ENCODE results near the gene FHDC1. TPM values are rescaled to one million over a fixed set of nuclear protein-coding genes. Genes with fewer than 3 reads are reported as not detected.
"Not testable (repeated sequence)": the region's sequence is repeated elsewhere in the genome, so short reads cannot be mapped to it uniquely, and the experiment has no call there.

Gene FHDC1, protein sequence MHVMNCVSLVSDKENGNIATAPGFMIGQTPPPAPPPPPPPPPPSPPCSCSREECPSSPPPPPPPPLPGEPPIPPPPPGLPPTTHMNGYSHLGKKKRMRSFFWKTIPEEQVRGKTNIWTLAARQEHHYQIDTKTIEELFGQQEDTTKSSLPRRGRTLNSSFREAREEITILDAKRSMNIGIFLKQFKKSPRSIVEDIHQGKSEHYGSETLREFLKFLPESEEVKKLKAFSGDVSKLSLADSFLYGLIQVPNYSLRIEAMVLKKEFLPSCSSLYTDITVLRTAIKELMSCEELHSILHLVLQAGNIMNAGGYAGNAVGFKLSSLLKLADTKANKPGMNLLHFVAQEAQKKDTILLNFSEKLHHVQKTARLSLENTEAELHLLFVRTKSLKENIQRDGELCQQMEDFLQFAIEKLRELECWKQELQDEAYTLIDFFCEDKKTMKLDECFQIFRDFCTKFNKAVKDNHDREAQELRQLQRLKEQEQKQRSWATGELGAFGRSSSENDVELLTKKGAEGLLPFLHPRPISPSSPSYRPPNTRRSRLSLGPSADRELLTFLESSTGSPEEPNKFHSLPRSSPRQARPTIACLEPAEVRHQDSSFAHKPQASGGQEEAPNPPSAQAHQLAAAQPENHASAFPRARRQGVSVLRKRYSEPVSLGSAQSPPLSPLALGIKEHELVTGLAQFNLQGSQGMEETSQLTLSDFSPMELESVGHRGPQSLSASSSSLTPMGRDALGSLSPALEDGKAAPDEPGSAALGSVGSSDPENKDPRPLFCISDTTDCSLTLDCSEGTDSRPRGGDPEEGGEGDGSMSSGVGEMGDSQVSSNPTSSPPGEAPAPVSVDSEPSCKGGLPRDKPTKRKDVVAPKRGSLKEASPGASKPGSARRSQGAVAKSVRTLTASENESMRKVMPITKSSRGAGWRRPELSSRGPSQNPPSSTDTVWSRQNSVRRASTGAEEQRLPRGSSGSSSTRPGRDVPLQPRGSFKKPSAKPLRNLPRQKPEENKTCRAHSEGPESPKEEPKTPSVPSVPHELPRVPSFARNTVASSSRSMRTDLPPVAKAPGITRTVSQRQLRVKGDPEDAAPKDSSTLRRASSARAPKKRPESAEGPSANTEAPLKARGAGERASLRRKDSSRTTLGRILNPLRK
- total RNA-seq (under 1 TPM; 0.05 to 0.19 (median 0.10) TPM), polyA plus RNA-seq (under 1 TPM in 1 of 2 donors, not detected in 1; 0.04 TPM), total RNA-seq (not detected)

DNA sequence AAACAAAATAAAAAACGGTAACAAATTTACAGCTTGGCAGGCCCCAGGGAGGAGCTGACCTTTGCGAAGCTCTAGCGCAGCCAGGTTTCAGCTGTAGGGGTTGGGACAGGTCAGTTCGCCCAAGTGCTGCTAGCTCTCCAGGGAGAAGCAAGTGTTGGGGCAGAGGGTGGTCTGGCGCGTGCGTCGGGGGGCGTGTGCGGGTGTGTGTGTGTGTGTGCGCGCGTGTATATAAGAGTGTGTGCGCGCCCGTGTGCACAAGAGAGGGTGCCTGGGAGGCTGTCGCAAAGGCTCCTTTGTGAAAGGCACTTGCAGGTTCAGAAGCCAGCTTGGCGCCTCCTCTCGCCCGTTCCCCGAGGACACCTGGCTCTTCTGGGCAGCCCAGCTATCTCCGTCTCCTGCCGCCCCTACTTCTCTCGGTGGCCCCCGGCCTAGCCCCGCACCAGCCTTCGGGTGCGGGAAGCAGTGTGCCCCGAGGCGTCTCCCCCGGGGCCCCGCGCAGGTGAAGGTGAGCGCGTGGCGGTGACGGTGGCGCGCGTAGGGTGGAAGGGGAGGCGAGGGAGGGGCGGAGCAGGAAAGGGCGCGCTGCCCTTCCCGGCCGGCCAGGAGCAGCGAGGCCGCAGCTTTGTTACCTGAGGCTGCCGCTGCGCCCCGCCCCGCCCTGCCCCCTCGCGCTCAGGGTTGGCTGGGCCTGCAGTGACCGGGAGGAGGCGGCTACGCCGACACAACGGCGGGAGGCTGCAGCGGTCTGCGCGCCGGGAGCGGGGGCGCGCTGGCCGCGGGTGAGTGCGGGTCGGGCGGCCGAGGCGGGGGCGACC is at the start of gene FHDC1:
TSS of gene FHDC1 (plus strand) at position 693 of the 815 bp plus-strand sequence. CDS start 6,735 bp downstream, outside the sequence.
- peak in 3 of 9 donors; percentile 3 to 48 (median 7) for DNase-seq
- Mint-ChIP-seq H3K9me3 (no peaks in the 10 kb centered on the region), H3K36me3 (peaks cover 0 to 5% (median 0%) of the 10 kb centered on the region in 5 donors), H3K4me1 (peaks cover 13 to 27% (median 25%) of the 10 kb centered on the region in 7 donors), H3K27me3 (peaks cover 44 to 79% (median 61%) of the 10 kb centered on the region in 5 donors), H3K4me3 (peak within 1 kb of the TSS; percentile 66 to 86 (median 80)), H3K27ac (peak within 1 kb of the TSS in 1 of 9 donors; percentile 50)
- Histone ChIP-seq H3K27ac (ENCODE audit: low read depth, low read length) (no peak within 1 kb of the TSS), H3K9me3 (ENCODE audit: control insufficient read depth in 2 of 3, low read length in 3 of 3) (no peaks in the 10 kb centered on the region), H3K36me3 (ENCODE audit: control insufficient read depth in 2 of 3, insufficient read depth in 3 of 3, low read length in 3 of 3) (no peaks in the 10 kb centered on the region), H3K4me3 (ENCODE audit: low read length) (peak within 1 kb of the TSS; percentile 35), H3K4me1 (ENCODE audit: control insufficient read depth in 2 of 2, insufficient read depth in 2 of 2, low read length in 2 of 2) (peaks cover 0 to 8% of the 10 kb centered on the region in 2 donors), H3K27me3 (ENCODE audit: control insufficient read depth in 2 of 2, insufficient read depth in 2 of 2, low read length in 2 of 2) (peaks cover 3 to 9% of the 10 kb centered on the region in 2 donors)
- ATAC-seq = peak; percentile 26
- ChIA-PET CTCF (no interaction called here), POLR2A (no interaction called here)
- intact Hi-C loops (cut with micrococcal nuclease) = loop anchor here (2.0 to 10.0 kb wide), 3 partner anchors 157 to 191 kb away; partner anchors contain the start of genes ARFIP1 (in 1 of the 2) and TIGD4 (in 1 of the 2)

DNA sequence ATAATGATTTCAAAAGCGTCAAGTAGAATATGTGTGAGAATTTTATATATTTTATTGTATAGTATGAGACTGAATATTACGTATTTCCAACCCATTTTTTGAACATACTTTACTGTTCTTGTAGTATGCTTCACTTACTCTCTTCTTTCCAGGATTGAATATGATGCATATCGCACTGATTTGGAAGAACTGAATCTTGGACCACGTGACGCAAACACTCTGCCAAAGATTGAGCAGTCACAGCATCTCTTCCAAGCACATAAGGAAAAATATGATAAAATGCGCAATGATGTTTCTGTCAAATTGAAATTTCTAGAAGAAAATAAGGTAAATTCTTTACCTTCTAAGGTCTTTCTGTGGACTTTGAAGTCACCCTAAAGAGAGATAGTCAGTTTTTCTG is 48.1 kb upstream of the FHDC1 start:
- intact Hi-C loops (cut with micrococcal nuclease) = no loop called here
- ChIA-PET POLR2A (no interaction called here), CTCF (interaction anchor here (0.6 kb wide), 1 partner anchor 41 kb away, joined by 5 read pairs; no protein-coding TSS in a partner anchor)
- no peaks in the 10 kb centered on the region for H3K9me3 ChIP-seq (ENCODE audit: control insufficient read depth in 2 of 3, low read length in 3 of 3)
- Mint-ChIP-seq H3K27ac (no peak overlapping the region), H3K36me3 (peaks cover 9 to 54% (median 43%) of the 10 kb centered on the region in 5 donors), H3K4me3 (no peak overlapping the region), H3K27me3 (no peaks in the 10 kb centered on the region), H3K9me3 (no peaks in the 10 kb centered on the region), H3K4me1 (peaks cover 0 to 7% (median 0%) of the 10 kb centered on the region in 7 donors)
- H3K36me3 ChIP-seq (ENCODE audit: control insufficient read depth in 2 of 3, insufficient read depth in 3 of 3, low read length in 3 of 3) = peaks cover 0 to 3% (median 0%) of the 10 kb centered on the region in 3 experiments
- no peaks in the 10 kb centered on the region for H3K4me1 ChIP-seq (ENCODE audit: control insufficient read depth in 2 of 2, insufficient read depth in 2 of 2, low read length in 2 of 2)
- H3K27me3 ChIP-seq (ENCODE audit: control insufficient read depth in 2 of 2, insufficient read depth in 2 of 2, low read length in 2 of 2) = no peaks in the 10 kb centered on the region
- ATAC-seq (no peak), DNase-seq (no peak)
- no peak overlapping the region for H3K27ac ChIP-seq (ENCODE audit: low read depth, low read length)
- H3K4me3 ChIP-seq (ENCODE audit: low read length) = no peak overlapping the region

DNA sequence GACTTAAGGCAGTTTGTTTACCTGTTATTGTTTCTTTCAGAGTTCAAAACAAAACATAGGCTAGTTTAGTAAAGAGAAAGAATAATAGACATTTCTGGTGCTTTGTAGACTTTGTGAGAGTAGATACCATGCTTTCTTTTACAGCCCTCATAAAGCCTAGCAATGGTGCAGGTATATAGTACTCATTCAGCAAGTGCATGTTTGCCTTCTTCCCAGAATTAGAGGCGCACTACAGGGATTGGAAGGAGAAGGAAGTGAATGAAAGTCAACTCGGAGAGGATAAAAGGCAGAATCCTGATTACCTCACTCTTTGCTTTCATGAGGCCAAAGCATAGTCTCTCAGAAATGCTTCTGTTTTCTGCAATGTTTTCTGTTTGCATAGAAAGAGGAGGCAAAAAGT is 43.1 kb upstream of the FHDC1 start:
- H3K4me1 ChIP-seq (ENCODE audit: control insufficient read depth in 2 of 2, insufficient read depth in 2 of 2, low read length in 2 of 2) = no peaks in the 10 kb centered on the region
- no peak overlapping the region for H3K27ac Mint-ChIP-seq
- H3K27me3 Mint-ChIP-seq = no peaks in the 10 kb centered on the region
- H3K4me3 ChIP-seq (ENCODE audit: low read length) = no peak overlapping the region
- H3K9me3 Mint-ChIP-seq = no peaks in the 10 kb centered on the region
- intact Hi-C loops (cut with micrococcal nuclease) = no loop called here
- DNase-seq (no peak), ATAC-seq (no peak)
- peaks cover 9 to 64% (median 33%) of the 10 kb centered on the region in 5 donors for H3K36me3 Mint-ChIP-seq
- ChIA-PET POLR2A (interaction anchor here (1.5 kb wide), 1 partner anchor 106 kb away, joined by 3 read pairs; no protein-coding TSS in a partner anchor), CTCF (no interaction called here)
- no peaks in the 10 kb centered on the region for H3K27me3 ChIP-seq (ENCODE audit: control insufficient read depth in 2 of 2, insufficient read depth in 2 of 2, low read length in 2 of 2)
- H3K4me3 Mint-ChIP-seq = no peak overlapping the region
- H3K36me3 ChIP-seq (ENCODE audit: control insufficient read depth in 2 of 3, insufficient read depth in 3 of 3, low read length in 3 of 3) = peaks cover 0 to 3% (median 0%) of the 10 kb centered on the region in 3 experiments
- H3K27ac ChIP-seq (ENCODE audit: low read depth, low read length) = no peak overlapping the region
- H3K9me3 ChIP-seq (ENCODE audit: control insufficient read depth in 2 of 3, low read length in 3 of 3) = no peaks in the 10 kb centered on the region
- H3K4me1 Mint-ChIP-seq = peaks cover 0 to 6% (median 0%) of the 10 kb centered on the region in 7 donors

DNA sequence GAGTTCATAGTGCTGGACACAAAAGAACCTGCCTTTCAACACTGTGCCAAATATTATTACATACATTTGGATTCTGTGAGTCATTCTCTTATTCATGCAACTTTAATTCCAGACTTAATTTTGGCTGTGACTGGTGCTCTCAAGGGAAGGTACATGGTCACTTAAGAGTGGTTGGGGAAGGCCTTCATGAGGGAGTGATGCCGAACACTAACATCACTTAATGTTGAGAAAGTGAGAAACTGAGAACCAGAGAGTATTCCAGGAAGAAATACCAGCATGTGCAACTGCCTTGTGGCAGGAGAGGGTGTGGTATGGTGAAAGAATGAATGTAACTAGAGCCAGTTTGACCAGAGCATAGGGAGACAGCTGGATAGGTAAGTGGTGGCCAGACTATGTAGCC is 41.5 kb upstream of the FHDC1 start:
- no peak for DNase-seq
- Mint-ChIP-seq H3K9me3 (no peaks in the 10 kb centered on the region), H3K36me3 (peaks cover 9 to 70% (median 32%) of the 10 kb centered on the region in 5 donors), H3K27ac (peak overlapping the region in 1 of 9 donors; percentile 73), H3K4me3 (no peak overlapping the region), H3K4me1 (peaks cover 0 to 2% (median 0%) of the 10 kb centered on the region in 7 donors), H3K27me3 (no peaks in the 10 kb centered on the region)
- Histone ChIP-seq H3K4me3 (ENCODE audit: low read length) (no peak overlapping the region), H3K36me3 (ENCODE audit: control insufficient read depth in 2 of 3, insufficient read depth in 3 of 3, low read length in 3 of 3) (no peaks in the 10 kb centered on the region), H3K27ac (ENCODE audit: low read depth, low read length) (no peak overlapping the region), H3K9me3 (ENCODE audit: control insufficient read depth in 2 of 3, low read length in 3 of 3) (no peaks in the 10 kb centered on the region), H3K4me1 (ENCODE audit: control insufficient read depth in 2 of 2, insufficient read depth in 2 of 2, low read length in 2 of 2) (no peaks in the 10 kb centered on the region), H3K27me3 (ENCODE audit: control insufficient read depth in 2 of 2, insufficient read depth in 2 of 2, low read length in 2 of 2) (no peaks in the 10 kb centered on the region)
- intact Hi-C loops (cut with micrococcal nuclease) = no loop called here
- no peak for ATAC-seq
- POLR2A ChIA-PET = no interaction called here
- CTCF ChIA-PET = no interaction called here

DNA sequence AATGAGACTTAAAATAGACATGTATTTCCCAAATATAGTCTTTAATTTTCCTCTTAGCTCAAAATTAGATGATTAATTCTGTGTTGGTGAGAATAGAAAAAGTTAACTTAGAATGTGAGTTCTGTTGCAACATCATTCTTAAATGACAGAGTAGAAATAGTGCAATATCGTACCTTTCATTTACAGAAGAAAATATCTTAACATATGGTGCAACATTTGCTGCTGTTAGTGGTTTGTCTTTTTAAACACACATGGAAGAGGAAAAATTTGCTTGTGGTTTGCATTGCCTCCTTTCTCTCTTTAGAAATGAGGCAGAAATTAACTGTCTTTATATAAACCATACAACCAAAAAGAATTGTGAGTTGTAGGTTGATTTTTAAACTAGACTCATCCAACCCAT is 39.3 kb upstream of the FHDC1 start:
- H3K36me3 ChIP-seq (ENCODE audit: control insufficient read depth in 2 of 3, insufficient read depth in 3 of 3, low read length in 3 of 3) = no peaks in the 10 kb centered on the region
- ATAC-seq (no peak), DNase-seq (no peak)
- no peaks in the 10 kb centered on the region for H3K27me3 ChIP-seq (ENCODE audit: control insufficient read depth in 2 of 2, insufficient read depth in 2 of 2, low read length in 2 of 2)
- no peak overlapping the region for H3K4me3 ChIP-seq (ENCODE audit: low read length)
- Mint-ChIP-seq H3K9me3 (no peaks in the 10 kb centered on the region), H3K27me3 (no peaks in the 10 kb centered on the region), H3K4me3 (no peak overlapping the region), H3K36me3 (peaks cover 6 to 51% (median 17%) of the 10 kb centered on the region in 5 donors), H3K27ac (no peak overlapping the region), H3K4me1 (peaks cover 0 to 2% (median 0%) of the 10 kb centered on the region in 7 donors)
- intact Hi-C loops (cut with micrococcal nuclease) = no loop called here
- no peak overlapping the region for H3K27ac ChIP-seq (ENCODE audit: low read depth, low read length)
- no peaks in the 10 kb centered on the region for H3K9me3 ChIP-seq (ENCODE audit: control insufficient read depth in 2 of 3, low read length in 3 of 3)
- no peaks in the 10 kb centered on the region for H3K4me1 ChIP-seq (ENCODE audit: control insufficient read depth in 2 of 2, insufficient read depth in 2 of 2, low read length in 2 of 2)
- POLR2A ChIA-PET = no interaction called here
- CTCF ChIA-PET = no interaction called here

DNA sequence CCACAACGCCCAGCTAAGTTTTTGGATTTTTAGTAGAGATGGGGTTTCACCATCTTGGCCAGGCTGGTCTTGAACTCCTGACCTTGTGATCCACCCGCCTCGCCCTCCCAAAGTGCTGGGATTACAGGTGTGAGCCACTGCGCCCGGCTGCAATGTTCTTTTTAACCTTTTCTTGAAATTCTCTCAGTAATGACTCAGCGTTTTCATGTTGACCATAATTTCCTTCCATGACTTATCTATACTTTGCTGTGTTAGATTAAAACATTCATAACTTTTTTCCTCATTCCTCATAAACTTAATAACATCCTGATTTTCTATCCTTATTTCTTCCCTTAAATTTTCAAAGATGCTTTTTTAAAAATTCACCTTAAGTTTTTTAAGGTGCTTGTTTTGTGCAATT is 38.0 kb upstream of the FHDC1 start:
- H3K27ac ChIP-seq (ENCODE audit: low read depth, low read length); H3K36me3 ChIP-seq (ENCODE audit: control insufficient read depth in 2 of 3, insufficient read depth in 3 of 3, low read length in 3 of 3); H3K9me3 Mint-ChIP-seq; DNase-seq; POLR2A ChIA-PET; CTCF ChIA-PET; H3K9me3 ChIP-seq (ENCODE audit: control insufficient read depth in 2 of 3, low read length in 3 of 3); H3K4me1 Mint-ChIP-seq; H3K27ac Mint-ChIP-seq; H3K27me3 Mint-ChIP-seq; ATAC-seq; H3K4me3 ChIP-seq (ENCODE audit: low read length); H3K27me3 ChIP-seq (ENCODE audit: control insufficient read depth in 2 of 2, insufficient read depth in 2 of 2, low read length in 2 of 2); intact Hi-C loops (cut with micrococcal nuclease); H3K4me1 ChIP-seq (ENCODE audit: control insufficient read depth in 2 of 2, insufficient read depth in 2 of 2, low read length in 2 of 2); H3K4me3 Mint-ChIP-seq: not testable (repeated sequence)
- H3K36me3 Mint-ChIP-seq = peaks cover 0 to 38% (median 7%) of the 10 kb centered on the region in 5 donors
